IPS DF 6.9 (cell line): ENCODE measurements around the gene BIRC3.

Experiments
- DNase-seq: peaks from one replicate; pipeline ENCODE4 v3.0.0-alpha.2; 2013; ENCODE audit warnings: low read depth, low spot score
- H3K27ac ChIP-seq: one replicate; pipeline ENCODE4 v1.5.1; 2013; ENCODE audit warnings: low read length, control low read depth
- H3K27me3 ChIP-seq: 2 replicates; pipeline ENCODE4 v1.6.1; 2013; ENCODE audit warnings: mild to moderate bottlenecking, low read length; ENCODE audit not compliant: control insufficient read depth, insufficient read depth
- H3K36me3 ChIP-seq: 2 replicates; pipeline ENCODE4 v1.6.1; 2013; ENCODE audit warnings: low read length; ENCODE audit not compliant: control insufficient read depth, insufficient read depth
- H3K4me1 ChIP-seq: 2 replicates; pipeline ENCODE4 v1.6.1; 2013; ENCODE audit warnings: low read length; ENCODE audit not compliant: control insufficient read depth, insufficient read depth
- H3K4me3 ChIP-seq: 2 replicates; pipeline ENCODE4 v1.5.1; 2013; ENCODE audit warnings: mild to moderate bottlenecking, low read length
- H3K9me3 ChIP-seq: 2 replicates; pipeline ENCODE4 v1.6.1; 2013; ENCODE audit warnings: low read length, inconsistent platforms; ENCODE audit not compliant: control insufficient read depth, insufficient read depth
- WGBS: extraction: QIAGEN DNeasy Blood & Tissue Kit; methylation state at CpG from one replicate; pipeline ENCODE4 v1.1.7; 2013; ENCODE audit warnings: mixed read lengths, missing lambda C conversion rate; ENCODE audit not compliant: insufficient read length, insufficient coverage; 5-methylcytosine and 5-hydroxymethylcytosine counted together

The BIRC3 gene

DNA sequence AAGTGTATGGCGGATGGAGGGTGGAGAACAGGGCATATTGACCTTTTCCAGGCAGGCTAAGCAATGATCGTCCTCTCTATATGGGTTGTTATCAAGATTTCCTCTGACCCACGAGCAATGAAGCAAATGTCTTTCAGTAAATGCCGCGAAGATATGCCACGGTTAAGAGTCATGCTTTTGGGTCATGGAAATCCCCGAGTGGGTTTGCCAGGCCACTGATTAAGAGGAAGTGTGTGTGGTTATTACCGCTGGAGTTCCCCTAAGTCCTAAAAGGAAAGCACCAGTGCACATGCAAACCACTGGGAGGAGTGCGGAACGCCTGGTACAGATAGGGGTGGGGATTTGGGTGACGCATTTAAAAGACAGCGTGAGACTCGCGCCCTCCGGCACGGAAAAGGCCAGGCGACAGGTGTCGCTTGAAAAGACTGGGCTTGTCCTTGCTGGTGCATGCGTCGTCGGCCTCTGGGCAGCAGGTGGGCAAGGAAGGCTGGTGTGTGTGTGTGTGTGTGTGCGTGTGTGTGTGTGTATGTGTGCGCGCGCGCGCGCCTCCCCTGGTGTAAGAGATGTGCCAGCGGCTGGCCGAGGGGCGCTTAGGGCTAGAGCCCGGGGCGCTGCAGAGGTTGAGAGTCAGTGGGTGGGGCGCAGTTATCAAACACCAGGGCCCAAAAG lies at the start of gene BIRC3:
Gene BIRC3, plus strand, starts transcription at position 386 of the 669 bp plus-strand sequence. CDS start 7,026 bp downstream, outside the sequence.
- H3K4me3 ChIP-seq: peak within 1 kb of the TSS; percentile 40; the same call in 1 of the 2 replicates
- no peak within 1 kb of the TSS for H3K27ac ChIP-seq
- no peaks in the 10 kb centered on the region for H3K36me3 ChIP-seq
- no peaks in the 10 kb centered on the region for H3K4me1 ChIP-seq
- no CpG with 5 or more reads among the region's 34 CpGs for WGBS
- no peaks in the 10 kb centered on the region for H3K9me3 ChIP-seq
- DNase-seq: peak; percentile 55
- H3K27me3 ChIP-seq: no peaks in the 10 kb centered on the region

DNA sequence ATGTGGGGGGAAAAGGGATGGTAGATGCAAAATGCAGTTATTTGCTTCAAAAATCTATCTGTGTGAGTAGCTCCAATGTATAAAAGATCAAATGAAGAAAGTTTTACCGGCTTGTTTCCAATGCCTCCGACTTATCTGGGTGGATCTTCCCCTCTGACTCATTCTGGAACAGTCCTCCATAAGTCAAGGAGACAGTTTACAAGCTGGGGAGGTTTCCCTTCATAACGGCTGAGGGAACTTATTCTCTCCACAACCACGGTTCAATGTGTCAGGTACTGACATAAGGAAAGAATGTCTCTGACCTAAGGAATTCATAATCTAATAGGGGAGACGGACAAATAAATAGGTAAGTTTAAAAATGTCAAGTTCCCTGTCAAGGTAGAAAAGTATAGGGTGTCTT lies 49.7 kb upstream of the BIRC3 start:
- WGBS: no CpG with 5 or more reads among the region's 5 CpGs
- no peaks in the 10 kb centered on the region for H3K9me3 ChIP-seq
- H3K27me3 ChIP-seq: no peaks in the 10 kb centered on the region
- no peak overlapping the region for H3K27ac ChIP-seq
- DNase-seq: no peak
- no peak overlapping the region for H3K4me3 ChIP-seq
- no peaks in the 10 kb centered on the region; the same call in 1 of the 2 replicates for H3K36me3 ChIP-seq
- peaks cover 1% of the 10 kb centered on the region; the same call in 1 of the 2 replicates for H3K4me1 ChIP-seq

DNA sequence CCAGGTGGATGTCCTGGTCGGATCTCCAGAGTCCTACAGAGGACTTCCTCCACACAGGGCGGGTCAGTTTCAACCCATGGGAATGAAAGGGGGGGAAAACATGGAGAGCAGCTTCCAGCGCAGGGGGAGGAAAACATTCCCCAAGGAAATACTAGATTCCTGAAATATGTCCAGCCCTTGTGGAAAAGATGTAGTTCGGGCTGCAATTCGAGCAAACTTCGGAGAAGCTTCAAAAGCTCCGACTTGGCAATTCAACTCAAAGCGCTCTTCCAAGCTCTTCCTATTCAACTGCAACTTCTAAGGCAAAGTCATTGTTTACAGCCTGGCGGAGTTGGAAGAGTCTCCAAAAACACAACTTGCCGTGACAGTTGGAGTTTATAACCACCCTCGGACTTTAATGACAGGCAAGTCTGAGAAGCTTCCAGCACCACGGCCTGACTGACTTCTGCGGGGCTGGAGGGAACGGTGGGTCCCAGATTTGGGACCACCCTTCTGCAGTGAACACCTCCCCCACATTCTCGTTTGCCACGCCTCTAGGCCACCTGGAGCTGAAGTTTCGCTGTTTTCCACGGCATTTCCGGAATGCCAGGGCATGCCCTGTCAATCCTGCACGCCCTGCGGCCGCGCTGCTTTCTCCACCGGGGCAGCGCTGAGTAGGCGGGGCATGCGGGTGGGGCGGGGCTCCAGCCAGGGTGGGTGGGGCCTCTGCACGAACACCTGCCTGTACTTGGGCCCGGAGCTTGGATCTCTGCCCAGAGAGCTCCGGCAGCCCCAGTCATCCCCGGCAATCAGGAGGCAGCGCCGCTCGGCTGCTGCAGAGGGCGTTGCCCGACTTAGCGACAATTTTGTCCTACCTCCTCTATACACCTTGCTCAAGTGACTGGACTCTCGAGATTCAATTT lies 49.0 kb upstream of the BIRC3 start:
- Histone ChIP-seq H3K27me3 (no peaks in the 10 kb centered on the region), H3K27ac (no peak overlapping the region)

DNA sequence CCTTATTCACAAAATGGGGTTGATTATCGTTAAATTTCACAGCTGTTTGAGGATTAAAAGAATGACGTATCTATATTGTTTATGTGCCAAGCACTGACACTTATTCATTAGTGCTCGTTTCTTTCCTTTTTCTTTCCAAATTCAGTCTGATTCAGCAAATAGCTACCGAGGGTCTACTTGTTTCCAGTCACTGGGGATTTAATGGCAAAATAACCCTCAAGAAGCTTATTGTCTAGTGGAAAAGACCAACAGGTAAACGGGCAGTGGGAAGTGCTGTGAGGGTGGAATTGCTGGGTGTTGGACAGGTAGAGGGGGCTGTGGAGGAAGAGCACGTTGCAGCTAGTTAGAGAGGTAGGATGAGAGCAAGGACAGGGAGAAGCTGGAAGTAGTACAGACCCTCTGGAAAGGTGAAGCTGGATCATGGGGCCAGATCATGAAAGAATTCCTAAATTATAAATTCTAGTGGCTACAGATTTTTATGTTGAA lies 48.3 kb upstream of the BIRC3 start:
- Histone ChIP-seq H3K27me3 (no peaks in the 10 kb centered on the region), H3K9me3 (no peaks in the 10 kb centered on the region), H3K4me3 (no peak overlapping the region; the same call in 1 of the 2 replicates), H3K36me3 (no peaks in the 10 kb centered on the region; the same call in 1 of the 2 replicates), H3K27ac (no peak overlapping the region), H3K4me1 (peaks cover 1% of the 10 kb centered on the region; the same call in 1 of the 2 replicates)
- no CpG with 5 or more reads among the region's 6 CpGs for WGBS
- DNase-seq: no peak

More for the DNA sequence above, 49.0 kb upstream of the BIRC3 start:
- peak; percentile 81 for DNase-seq
- peaks cover 1% of the 10 kb centered on the region; the same call in 1 of the 2 replicates for H3K4me1 ChIP-seq
- no CpG with 5 or more reads among the region's 39 CpGs for WGBS
- no peaks in the 10 kb centered on the region; the same call in 1 of the 2 replicates for H3K36me3 ChIP-seq
- no peaks in the 10 kb centered on the region for H3K9me3 ChIP-seq
- peak overlapping the region; percentile 29; the same call in 1 of the 2 replicates for H3K4me3 ChIP-seq

DNA sequence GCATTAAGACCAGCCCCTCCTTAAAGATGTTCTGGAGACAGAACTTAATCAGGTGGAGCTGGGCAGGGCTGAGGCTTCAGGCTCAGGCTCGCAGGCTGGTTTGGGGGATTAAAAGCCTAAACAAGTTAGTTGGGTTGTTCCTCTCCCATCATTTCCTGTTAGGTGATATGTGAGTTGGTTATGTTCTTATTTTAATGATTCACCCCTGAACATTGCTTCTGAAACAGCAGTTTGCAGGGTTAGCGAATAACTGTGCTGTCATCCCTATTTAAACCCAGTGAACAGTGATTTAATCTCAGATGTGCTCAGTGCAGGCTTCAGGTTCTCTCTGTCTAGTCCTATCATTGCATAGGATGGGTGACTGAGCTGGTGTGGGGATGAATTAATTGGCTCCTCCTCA lies 47.4 kb upstream of the BIRC3 start:
- H3K36me3 ChIP-seq: no peaks in the 10 kb centered on the region; the same call in 1 of the 2 replicates
- H3K4me1 ChIP-seq: peaks cover 1% of the 10 kb centered on the region; the same call in 1 of the 2 replicates
- DNase-seq: no peak
- H3K27ac ChIP-seq: no peak overlapping the region
- no peaks in the 10 kb centered on the region for H3K27me3 ChIP-seq
- H3K9me3 ChIP-seq: no peaks in the 10 kb centered on the region
- no peak overlapping the region for H3K4me3 ChIP-seq
- WGBS: no CpG with 5 or more reads among the region's 2 CpGs

DNA sequence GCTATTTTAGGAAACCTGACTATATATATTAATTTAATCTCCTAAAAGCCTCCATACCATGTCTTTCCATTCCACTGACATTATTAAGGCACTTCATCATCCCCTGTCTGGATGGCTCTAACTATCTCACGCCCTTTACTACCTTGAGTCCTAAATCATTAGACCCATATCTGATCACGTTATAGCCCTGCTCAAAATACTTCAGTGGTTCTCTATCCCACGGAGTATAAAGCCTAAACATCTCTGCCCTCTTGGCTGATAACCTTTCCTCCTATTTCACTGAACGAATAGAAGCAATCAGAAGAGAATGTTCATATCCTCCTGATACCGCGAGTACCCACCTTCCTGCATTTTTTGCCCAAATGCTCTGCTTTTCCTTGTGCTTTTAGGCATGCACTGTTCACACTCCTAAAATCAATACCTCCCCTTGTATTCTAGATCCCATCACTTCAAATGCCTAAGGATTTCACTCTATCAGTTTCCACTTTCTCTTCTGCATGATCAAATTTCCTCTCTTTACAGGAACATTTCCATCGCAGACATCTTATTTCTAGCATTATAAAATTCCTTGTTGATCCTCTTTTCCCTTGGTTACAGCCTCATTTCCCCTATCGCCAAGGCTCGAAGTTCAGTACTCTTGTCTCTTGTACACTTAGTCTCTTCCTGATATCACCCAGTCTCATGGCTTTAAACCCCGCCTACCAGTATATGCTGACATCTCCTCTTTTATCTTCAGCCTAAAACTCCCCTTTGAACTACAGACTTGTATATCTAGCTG lies 45.0 kb upstream of the BIRC3 start:
- H3K4me1 ChIP-seq: peaks cover 1% of the 10 kb centered on the region; the same call in 1 of the 2 replicates
- no peaks in the 10 kb centered on the region for H3K27me3 ChIP-seq
- H3K9me3 ChIP-seq: no peaks in the 10 kb centered on the region
- H3K4me3 ChIP-seq: no peak overlapping the region
- WGBS: no CpG with 5 or more reads among the region's 10 CpGs
- DNase-seq: no peak
- H3K36me3 ChIP-seq: no peaks in the 10 kb centered on the region; the same call in 1 of the 2 replicates
- H3K27ac ChIP-seq: no peak overlapping the region

DNA sequence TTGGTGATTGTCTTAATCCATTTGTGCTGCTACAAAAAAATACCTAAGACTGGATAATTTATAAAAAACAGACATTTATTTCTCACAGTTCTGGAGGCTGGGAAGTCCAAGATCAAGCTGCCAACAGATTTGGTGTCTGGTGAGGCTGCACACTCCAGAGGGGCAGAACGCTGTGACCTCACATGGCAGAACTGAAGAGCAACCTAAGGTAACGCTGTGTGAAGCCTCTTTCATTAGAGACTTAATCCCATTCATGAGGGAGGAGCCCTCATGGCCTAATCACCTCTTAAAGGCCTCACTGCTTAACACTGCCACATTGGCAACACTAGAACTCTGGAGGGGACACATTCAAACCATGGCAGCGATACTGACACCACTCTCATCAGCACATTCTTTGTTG lies 42.7 kb upstream of the BIRC3 start:
- H3K9me3 ChIP-seq: no peaks in the 10 kb centered on the region
- WGBS: no CpG with 5 or more reads among the region's 3 CpGs
- no peak overlapping the region for H3K27ac ChIP-seq
- no peak for DNase-seq
- H3K36me3 ChIP-seq: no peaks in the 10 kb centered on the region; the same call in 1 of the 2 replicates
- H3K4me3 ChIP-seq: no peak overlapping the region
- no peaks in the 10 kb centered on the region; the same call in 1 of the 2 replicates for H3K4me1 ChIP-seq
- no peaks in the 10 kb centered on the region for H3K27me3 ChIP-seq

DNA sequence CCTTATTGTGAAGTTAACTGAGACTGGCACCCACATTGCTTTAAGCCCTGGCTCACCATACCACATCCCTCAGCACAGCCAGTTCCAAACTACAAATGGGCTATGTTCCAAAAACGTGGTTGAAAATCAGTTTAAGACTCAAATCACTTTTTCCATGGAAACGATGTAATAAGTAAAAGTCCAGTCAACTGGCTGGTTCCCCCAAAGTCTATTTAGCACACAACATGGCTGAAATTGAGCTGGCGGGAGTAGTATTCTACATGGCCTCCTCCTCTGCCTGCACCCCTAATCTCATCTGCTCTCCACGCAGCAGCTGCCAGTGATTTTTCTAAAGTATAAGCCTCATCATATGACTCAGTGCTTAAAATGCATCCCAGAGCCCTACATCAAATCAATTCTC lies 40.9 kb upstream of the BIRC3 start:
- H3K9me3 ChIP-seq: no peaks in the 10 kb centered on the region
- no peak for DNase-seq
- no peaks in the 10 kb centered on the region for H3K36me3 ChIP-seq
- no peak overlapping the region for H3K27ac ChIP-seq
- no peak overlapping the region for H3K4me3 ChIP-seq
- H3K4me1 ChIP-seq: no peaks in the 10 kb centered on the region
- H3K27me3 ChIP-seq: no peaks in the 10 kb centered on the region
- no CpG with 5 or more reads among the region's 4 CpGs for WGBS

DNA sequence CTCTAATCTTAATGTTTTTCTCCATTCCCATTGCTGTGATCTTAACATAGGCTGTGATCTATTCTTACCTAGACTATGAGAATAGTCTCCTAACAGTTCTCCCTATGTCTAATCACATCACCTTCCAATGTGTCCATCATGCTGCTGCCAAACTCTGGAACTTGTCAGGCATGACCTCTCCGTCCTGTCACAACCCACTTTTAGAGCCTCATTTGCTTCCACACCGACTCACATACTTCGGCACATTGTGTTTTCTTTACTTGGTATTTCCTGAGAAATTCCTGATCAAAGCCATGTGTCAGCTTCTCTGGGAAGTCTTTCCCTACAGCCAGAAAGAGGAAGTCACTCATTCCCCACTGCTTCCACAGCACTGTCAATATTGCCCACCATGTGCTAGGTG lies 40.5 kb upstream of the BIRC3 start:
- Histone ChIP-seq H3K27ac (no peak overlapping the region), H3K4me1 (no peaks in the 10 kb centered on the region), H3K36me3 (no peaks in the 10 kb centered on the region), H3K4me3 (no peak overlapping the region), H3K9me3 (no peaks in the 10 kb centered on the region), H3K27me3 (no peaks in the 10 kb centered on the region)
- no peak for DNase-seq
- whole genome bisulfite sequencing: no CpG with 5 or more reads among the region's 3 CpGs
